ENCODE data around the gene DHFR2. TPM values are rescaled to one million over a fixed set of nuclear protein-coding genes. Genes with fewer than 3 reads are reported as not detected.

DHFR2 gene
- total RNA-seq, 1 donor from 2014 or later = 7.9 TPM

DNA sequence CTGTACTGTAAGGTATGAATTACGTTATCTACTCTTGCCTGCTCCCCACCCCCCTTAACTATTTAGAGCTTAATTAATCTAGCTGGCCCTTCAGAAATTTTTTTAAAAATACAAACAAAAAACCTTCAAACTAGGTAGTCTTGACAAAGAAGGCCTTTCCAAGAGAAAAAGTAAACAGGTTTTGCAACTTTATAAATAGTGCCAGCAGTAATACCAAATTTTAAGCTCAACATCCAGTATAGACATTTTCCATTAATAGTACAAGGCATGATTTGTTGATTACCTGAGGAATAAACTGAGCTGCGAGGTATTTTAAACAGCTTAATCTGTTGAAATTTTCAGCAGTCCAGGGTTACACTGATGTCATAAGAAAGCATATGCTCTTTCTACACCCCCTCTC, 54.5 kb downstream of the DHFR2 start:
- intact Hi-C loops (cut with micrococcal nuclease) = no loop called here

Other genes starting within 250 kb of the DHFR2 start
- gene PROS1, start 89.0 kb downstream of the DHFR2 start, total RNA-seq = 1.1 and 1.2 TPM in 2 replicates
- 9.6 and 10.8 TPM in 2 replicates for gene ARL13B, start 82.8 kb downstream of the DHFR2 start, total RNA-seq
- not detected in 2 replicates for gene STX19, start 34.3 kb downstream of the DHFR2 start, total RNA-seq
- 16.4 and 20.8 TPM in 2 replicates for gene NSUN3, start 145 bp upstream of the DHFR2 start, total RNA-seq